Stimulated activated naive CD4-positive, alpha-beta T cell treated with Interleukin-2 at 50 U/mL for 16 hours (primary cell): ENCODE measurements around the gene SPEN.
A peak's percentile ranks its signal among the peaks of the same experiment; 100 is the strongest.

Experiments
- DNase-seq: peaks from one replicate; lab custom pipeline; 2025; lab: John Stamatoyannopoulos, UW

SPEN gene

DNA sequence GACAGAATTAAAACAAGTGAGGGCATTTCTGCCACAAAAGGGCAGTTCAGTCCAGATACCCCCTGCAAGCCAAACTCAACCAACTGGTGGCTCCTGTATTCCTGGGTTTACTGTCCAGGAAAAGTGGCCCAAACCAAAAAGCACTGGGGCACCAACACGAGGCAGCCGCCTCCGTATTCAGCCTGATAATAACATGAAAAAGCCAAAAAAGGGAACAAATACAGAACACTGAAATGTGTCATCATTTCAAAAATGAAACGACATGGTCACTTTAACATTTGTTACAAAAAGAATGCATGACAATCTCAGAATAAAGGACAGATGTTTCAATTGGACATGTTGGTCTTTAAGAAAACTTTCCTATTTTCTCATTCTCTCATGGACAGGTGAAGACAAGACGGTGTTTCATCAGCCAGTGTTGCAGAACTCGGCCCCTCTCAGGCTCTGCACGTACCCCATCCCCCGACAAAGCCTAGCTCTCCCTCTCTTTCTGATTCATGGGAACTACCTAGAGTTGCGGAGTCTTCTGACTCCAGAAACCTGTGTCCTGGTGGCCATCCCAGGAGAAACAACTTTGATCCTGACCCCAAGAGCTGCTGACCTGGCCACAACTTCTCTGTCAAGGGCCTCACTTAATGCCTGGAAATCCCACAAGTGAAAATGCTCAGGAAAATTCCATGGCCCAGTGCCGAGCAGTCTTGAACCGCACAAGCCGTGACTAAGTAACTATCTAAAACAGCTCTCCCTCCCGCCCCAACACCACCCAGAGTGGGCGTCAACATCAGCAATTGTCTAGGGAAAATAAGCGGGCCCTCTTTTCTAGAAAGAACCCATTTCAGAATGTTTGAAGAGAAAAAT is 101.3 kb downstream of the SPEN start:
- DNase-seq = peak; percentile 76

DNA sequence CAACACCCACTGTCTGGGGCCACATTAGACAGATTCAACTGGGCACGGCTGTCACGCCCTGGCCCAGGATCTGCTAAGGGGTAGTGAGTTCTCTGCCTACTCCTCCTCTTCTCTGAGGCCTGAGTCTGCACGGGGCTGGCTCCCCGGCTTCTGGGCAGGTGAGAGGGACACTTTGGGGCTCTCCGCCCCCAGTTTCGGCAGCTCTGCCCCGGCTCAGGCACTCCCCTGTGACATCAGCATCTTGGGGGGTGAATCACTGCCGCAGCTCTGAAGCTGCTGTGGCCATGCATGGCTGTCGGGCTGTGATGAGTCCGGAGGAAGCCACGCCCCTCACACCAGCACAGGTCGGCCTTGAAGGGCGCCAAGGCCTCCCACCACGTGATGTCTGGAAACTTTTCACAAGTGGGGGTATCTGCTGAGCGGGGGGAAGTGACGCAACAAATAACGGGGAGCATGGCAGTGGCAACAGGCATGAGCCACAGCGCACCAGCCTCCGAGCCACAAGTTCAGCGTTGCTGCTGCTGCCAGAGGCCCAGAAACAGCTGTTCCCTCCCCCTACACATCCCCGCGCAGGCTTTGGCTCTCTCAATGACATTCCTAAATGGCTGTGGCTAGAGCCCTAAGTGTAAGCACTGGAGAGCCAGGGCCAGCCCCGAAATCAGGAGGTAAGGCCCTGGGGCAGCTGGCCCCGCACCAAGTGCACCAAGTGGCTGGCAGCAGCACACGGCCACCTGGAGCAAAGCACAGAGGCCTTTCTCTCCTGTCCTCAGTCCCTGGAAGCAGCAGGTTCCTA is 102.1 kb downstream of the SPEN start:
- peak; percentile 94 for DNase-seq

DNA sequence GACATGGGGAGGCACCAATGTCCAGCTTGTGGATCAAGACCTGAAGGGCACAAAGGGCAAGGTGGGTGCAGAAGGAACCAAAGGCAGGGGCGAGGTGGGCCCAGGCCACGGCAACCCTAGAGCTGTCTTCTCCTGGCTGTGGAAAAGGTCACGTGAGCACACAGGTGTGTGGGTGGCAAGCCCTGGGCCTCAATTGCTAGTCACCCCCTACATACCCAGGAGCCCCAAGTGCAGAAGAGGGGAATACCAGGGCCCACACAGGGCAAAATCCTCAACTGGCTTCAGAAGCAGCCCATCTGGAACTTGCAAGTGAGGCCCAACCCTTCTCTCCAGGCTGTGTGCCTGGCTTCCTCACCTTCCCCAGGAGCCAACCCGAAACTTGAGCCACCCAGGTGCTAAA is 102.8 kb downstream of the SPEN start:
- peak; percentile 66 for DNase-seq

- peak; percentile 79 for DNase-seq
These were observed 103.3 kb downstream of the SPEN start for GRCh38 chr1:15950763-15951295.

GRCh38 chr1:15951341-15952153 is 104.0 kb downstream of the SPEN start:
- DNase-seq = peak; percentile 57

DNA sequence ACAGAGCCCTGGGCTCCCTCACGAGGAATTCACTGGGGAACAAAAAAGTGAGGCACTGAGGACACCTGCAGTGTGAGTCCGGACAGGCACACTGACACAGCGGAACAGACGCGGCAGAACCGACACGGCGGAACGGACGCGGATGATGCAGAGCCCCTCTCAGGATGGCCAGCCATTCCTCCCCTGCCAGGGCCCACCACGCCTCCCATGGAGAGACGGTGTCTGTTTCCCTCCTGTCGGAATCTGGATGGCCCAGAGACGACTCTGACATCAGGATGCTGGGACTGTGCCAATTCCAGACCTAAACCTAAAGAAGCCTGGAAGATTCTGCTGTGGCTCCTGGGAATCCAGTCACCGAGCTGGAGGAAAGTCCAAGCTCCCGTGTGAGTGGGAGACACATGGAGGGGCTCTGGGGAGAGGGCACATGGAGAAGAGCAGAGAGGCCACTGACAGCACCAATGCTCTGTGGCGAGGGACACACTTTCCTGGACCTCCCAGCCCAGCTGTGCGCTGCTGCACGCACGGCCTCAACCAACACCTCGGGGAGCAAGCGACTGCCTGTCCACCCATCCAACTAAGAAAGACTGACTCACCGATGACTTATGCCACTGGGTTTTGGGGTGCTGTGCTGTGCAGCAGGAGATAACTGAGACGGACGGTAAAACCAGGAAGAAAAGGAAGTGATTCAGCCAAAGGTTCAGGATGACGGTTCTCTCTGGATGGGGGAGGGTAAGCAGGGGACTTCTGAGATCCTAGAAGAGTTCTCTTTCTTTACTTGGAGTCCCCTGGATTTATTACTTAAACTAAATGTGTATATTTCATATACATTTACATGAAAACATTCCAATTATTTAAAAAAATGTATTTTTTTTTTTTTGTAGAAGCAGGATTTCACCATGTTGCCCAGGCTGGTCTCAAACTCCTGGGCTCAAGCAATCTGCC is 105.1 kb downstream of the SPEN start:
- DNase-seq = peak; percentile 19

DNA sequence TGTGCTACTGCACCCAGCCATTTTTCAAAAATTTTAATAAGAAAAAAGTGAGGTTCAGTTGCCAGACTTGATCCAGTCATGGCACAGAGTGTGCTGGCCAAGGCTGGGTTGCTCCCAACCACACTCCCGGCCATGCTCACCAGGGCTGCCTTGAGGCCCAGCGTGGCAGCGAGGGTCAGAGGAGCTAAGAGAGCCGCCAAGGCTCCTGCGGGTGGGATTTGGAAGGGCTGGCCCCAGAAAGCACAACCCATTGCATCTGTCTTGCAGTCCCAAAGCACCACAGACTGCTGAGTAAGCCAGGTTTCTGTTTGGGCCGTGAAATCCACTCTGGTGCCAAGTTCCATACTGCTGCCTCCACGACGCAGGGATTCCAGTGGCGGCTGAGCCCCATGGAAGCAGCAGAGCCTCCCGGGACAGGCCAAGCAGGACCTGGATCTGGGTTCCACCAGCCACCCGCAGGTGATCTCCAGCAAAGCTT is 105.8 kb downstream of the SPEN start:
- no peak for DNase-seq

- no peak for DNase-seq
These were observed 106.3 kb downstream of the SPEN start for GRCh38 chr1:15953791-15954241.

DNA sequence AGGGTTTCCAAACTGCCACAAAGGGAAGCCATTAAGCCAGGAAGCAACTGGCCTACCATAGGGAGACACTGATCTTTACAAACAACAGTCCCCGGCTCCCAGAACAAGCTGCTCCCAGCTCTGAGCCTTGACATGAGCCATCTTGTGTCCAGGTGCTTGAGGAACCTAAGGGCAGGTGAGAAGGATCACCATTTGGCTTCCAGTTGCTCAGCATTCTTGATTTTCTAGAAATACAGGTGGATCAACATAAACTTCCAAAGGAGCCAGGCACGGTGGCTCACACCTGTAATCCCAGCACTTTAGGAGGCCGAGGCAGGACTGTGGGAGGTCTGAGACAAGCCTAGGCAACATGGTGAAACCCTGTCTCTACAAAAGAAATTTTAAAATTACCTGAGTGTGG is 106.8 kb downstream of the SPEN start:
- no peak for DNase-seq

DNA sequence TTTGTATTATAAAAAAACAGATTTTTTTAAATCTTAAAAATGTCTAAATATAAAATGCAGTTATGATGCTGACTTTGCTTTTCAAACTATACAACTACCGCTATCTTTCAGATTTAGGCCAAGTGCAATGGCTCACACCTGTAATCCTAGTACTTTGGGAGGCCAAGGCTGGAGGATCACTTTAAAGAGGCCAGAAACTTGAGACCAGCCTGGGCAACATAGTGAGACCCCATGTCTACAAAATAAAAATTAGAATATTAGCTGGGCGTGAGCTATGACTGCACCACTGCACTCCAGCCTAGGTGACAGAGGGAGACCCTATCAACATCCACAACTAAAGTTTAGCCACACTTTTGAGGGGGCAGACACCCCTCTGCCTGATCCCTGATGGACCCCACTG is 108.0 kb downstream of the SPEN start:
- DNase-seq = no peak

- no peak for DNase-seq
These were observed 108.6 kb downstream of the SPEN start for GRCh38 chr1:15956150-15956549.

DNA sequence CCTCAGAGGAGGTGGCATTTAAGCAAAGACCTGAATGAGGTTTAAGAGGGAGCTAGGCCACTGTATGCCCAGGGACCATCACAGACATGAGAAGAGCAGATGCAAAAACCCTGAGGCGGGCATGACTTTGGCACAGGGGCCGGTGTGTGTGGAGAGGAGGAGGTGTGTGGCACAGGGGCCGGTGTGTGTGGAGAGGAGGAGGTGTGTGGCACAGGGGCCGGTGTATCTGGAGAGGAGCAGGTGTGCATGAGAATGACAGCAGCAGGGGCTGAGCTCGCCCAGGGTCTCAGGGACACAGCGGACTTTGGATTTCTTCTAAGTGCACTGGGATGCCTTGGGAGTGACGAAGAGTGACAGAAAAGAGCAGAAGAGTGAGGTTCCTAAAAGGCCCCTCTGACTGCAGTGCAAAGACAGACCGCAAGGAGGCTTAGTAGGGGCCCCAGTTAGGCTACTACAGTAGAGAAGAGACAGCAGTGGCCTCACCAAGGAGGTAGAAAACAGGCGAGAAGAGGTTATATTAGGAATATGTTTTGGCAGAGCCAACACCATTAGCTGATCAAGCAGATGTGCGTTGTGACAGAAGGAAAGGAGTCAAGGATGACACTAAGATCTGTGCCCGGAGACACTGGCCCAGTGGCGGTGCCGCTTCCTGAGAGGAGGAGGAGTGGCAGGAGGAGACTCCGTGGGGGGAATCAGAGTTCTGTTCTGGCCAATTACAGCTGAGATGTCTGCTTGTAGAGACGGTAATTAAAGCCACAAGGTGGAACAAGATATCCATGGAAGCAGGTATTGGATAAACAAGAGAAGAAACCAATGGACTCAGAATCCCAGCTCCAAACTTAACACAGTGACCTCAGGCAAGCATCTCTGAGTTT is 110.0 kb downstream of the SPEN start:
- no peak for DNase-seq

- no peak for DNase-seq
These were observed 110.6 kb downstream of the SPEN start for GRCh38 chr1:15958111-15958510.

DNA sequence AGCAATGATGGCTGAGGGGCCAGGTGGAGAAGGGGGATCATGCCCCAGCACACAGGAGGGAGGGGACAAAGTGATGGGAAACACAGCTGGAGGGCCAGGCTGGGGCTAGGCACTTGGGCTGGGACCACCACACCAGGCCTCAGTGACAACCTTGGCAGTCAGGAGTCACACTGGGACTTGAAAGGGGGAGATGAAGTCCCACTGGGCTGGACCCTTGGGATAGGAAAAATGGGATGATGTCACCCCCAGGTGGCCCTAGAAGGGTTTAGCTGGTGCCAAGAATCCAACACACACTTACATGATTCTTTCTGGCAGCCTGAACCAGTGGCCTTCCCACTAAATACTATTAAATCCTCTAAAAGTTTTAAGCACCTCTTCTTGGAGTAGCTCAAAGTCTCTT is 111.3 kb downstream of the SPEN start:
- DNase-seq = no peak

DNA sequence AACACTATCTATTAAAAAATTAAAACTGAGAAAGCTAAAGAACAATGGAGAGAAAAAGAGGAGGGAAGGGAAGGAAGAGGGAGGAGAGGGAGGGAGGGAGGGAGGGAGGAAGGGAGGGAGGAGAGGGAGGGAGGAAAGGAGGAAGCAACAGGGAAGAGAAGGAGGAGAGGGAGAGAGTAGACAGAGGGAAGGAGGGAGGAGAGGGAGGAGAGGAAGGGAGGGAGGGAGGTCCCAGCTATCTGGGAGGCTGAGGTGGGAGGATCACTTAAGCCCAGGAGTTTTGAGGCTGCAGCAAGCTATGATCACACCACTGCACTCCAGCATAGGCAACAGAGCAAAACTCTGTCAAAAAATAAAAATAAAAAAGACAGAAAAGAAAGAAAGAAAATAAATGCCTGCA is 111.9 kb downstream of the SPEN start:
- DNase-seq = no peak

- DNase-seq = peak; percentile 18
These were observed 112.4 kb downstream of the SPEN start for GRCh38 chr1:15959827-15960446.

- DNase-seq = no peak
These were observed 113.3 kb downstream of the SPEN start for GRCh38 chr1:15960808-15961207.

DNA sequence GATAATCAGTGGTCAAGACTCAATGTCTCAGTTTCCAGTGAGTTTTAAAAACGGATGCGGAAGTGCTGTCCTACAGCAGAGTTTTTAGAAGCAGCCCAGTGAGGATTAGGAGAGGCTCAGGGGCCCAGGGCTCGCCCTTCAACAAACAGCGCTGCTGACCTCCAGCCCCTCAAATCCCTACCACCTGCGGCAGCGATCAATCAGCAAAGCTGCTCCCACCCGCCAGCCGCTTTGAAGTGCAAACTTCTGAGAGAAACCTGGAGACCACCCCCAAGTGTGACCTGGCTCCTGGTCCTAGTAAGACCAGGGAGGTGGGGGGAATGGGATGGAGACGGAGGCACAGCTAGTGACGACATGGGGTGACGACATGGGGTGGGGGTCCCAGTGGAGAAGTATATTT is 114.0 kb downstream of the SPEN start:
- no peak for DNase-seq

DNA sequence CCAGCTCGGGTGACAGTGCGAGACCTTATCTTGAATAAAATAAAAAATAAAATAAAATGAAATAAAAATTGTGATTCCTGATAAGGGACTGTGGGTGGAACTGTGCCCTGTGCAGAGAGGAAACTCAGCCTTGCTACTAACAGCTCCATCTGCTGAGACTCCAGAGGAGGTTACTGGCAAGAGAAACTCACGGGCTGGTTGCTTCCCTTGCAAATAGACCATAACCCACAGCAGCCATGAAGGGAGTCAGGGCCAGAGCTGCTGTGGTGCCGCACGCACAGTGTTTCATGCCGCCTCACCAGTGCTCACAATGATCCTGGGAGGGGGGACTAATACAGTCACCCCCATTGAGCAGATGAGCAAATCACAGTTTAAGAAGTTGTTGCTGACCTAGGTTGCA is 114.7 kb downstream of the SPEN start:
- no peak for DNase-seq
